ENCODE data around the gene SH3TC1. TPM values are rescaled to one million over a fixed set of nuclear protein-coding genes. Genes with fewer than 3 reads are reported as not detected.

SH3TC1 gene
- total RNA-seq, 1 donor from 2014 or later, result 227 TPM

- no peak for DNase-seq (ENCODE audit: extremely low read depth, low read depth, low spot score)
Measured at GRCh38 chr4:8180310-8181093, 18.6 kb upstream of the SH3TC1 start.

- DNase-seq (ENCODE audit: extremely low read depth, low read depth, low spot score), result no peak
Measured at GRCh38 chr4:8181119-8181518, 18.0 kb upstream of the SH3TC1 start.

DNA sequence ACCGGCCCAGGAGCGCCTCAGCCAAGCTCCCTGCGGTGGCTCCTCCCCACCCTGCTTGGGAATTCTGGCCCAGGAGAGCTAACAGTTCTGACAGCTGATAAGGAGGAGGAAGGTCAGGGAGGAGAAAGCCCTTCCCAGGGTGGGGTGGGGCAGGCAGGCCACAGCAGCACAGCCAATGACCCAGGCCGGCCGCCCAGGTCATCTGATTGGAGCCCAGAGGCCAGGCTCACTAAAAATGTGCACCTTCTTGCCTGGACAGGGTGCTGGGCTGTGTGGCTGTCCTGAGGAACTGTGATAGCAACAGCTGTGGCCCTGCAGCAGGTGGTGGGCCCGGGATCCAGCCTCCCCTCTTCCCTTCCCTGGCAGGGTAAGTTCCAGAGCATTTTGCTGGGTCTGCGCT, 17.2 kb upstream of the SH3TC1 start:
- no peak for DNase-seq (ENCODE audit: extremely low read depth, low read depth, low spot score)

DNA sequence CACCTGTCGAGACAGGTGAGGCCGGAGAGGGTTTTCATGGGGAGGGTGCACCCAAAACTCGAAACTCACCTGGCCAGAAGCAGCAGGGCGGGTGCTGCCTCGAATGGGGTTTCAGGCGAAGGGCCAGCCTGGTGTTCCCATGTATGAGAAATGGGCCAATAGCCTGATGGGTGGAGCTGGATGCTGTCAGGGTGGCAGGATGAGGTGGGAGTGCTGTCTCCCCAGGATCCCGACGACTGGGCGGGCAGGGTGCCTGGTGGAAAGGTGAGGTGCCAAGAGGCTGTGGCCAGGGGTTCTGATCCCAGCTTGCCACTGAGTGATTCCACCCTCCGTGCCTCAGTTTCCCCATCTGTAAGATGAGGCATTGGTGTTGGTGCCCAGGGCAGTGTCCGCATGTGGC, 16.8 kb upstream of the SH3TC1 start:
- no peak for DNase-seq (ENCODE audit: extremely low read depth, low read depth, low spot score)

DNA sequence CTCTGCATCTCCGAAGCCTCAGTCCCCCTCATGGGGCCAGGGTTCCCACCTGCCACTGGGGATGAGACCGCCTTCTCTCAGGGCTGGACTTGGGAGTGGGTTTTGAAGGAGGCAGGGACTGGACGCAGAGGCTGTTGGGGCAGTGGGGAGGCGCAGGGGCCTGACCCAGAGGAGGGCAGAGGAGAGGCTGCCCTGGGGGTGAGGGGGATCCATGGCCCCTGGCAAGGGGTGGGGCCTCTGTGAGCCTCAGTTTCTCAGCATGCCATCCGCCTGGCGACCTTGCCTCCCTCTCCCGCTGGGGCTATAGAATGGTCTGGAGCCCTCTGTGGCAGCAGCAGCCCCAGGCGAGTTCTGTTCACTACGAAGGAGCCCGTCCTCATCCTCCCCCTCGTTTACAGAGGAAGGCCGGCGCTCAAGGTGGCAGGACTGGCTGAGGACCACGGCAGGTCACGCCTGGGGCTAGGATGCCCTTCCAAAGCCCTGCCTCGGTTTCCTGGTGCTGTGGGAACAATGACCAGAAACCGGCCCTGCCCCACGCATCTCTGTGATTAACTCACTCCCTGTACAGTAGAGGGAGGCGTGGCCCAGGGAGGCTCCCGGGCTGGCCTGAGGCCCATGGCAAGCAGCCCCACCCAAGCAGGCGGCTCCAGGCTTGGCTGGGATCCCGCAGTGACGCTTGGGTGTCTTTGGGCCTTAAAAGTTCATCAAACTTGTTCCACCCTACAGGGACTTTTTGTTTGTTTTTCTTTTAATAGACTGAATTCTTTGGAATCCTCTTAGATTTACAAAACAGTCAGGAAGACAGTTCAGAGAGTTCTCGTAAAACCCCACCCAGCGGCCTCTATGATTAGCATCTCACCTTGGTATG, 16.0 kb upstream of the SH3TC1 start:
- DNase-seq (ENCODE audit: extremely low read depth, low read depth, low spot score), result no peak

- no peak for DNase-seq (ENCODE audit: extremely low read depth, low read depth, low spot score)
Measured at GRCh38 chr4:8184061-8184460, 15.0 kb upstream of the SH3TC1 start.

- DNase-seq (ENCODE audit: extremely low read depth, low read depth, low spot score), result no peak
Measured at GRCh38 chr4:8185295-8185694, 13.8 kb upstream of the SH3TC1 start.

DNA sequence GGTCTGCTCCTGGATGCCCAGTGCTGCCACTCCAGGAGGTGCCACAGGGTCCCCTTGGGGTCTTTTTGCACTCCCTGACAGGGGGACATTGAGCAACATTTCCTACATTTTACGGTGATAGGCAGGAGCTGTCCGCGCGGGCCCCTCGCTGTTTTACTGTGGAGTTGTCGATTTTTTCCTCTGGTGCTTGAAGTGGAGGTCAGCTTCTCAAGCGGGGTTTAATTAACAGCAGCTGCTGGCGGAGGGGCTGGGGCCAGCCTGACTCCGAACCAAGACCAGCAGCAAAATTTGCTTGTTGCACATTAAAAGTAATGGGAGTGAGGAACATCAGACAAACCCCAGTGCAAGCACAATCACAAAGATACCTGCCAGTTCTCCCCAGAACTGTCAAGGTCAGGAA, 13.2 kb upstream of the SH3TC1 start:
- no peak for DNase-seq (ENCODE audit: extremely low read depth, low read depth, low spot score)

DNA sequence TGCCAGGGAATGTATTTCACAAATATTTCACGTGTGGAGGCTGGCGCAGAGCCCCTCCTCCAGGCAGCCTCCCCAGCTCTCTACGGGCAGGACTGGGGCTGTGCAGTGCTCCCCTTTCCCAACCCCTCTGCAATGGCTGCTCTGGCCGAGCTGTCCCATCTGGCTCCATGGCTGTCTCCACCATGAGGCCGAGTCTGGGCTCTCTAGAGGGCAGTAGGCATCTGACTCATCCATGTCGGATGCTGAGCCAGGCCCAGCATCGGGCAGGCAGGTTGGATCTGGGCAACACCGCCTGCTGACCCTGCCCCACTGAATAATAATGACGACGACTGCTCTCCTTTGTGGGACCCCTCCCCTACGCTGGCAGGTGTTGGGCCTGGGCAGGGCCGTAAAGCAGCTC, 11.0 kb upstream of the SH3TC1 start:
- no peak for DNase-seq (ENCODE audit: extremely low read depth, low read depth, low spot score)

DNA sequence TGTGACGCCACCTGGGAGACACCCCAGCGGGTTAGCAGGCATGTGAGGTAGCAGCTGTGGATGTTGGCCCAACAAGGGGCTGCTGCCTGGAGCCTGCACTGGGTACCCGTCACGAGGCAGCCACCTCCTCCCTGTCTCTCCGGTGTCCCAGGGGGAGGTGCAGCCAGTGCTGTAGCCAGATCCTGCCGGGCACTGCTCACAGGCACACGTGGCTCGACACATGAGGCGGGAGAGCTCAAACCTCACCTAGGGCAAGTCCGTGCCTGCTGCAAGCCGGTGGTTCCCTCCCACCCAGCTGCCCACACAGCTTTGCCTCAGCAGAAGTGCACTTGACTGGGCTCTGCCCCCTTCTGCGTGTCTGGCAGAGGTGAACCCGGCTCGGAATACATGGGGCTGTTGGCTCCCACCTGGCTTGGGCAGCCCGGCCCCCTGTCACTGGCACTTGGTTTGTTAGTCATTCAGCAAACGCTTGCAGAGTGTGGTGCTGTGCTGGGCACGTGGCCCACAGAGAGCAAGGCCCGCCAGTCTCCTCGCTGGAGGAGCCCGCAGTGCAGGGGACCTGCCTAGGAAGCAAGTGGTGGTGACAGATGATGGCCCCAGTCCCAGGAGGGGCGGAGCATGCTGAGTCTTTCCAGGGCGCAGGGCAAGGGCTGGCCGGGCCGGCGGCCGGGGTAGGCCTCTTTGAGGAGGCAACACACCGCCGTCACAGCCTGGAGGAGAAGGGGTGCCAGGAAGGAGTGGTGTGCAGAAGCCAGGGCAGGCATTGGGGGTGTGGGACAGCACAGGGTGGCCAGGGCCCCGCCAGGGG, 10.1 kb upstream of the SH3TC1 start:
- no peak for DNase-seq (ENCODE audit: extremely low read depth, low read depth, low spot score)

DNA sequence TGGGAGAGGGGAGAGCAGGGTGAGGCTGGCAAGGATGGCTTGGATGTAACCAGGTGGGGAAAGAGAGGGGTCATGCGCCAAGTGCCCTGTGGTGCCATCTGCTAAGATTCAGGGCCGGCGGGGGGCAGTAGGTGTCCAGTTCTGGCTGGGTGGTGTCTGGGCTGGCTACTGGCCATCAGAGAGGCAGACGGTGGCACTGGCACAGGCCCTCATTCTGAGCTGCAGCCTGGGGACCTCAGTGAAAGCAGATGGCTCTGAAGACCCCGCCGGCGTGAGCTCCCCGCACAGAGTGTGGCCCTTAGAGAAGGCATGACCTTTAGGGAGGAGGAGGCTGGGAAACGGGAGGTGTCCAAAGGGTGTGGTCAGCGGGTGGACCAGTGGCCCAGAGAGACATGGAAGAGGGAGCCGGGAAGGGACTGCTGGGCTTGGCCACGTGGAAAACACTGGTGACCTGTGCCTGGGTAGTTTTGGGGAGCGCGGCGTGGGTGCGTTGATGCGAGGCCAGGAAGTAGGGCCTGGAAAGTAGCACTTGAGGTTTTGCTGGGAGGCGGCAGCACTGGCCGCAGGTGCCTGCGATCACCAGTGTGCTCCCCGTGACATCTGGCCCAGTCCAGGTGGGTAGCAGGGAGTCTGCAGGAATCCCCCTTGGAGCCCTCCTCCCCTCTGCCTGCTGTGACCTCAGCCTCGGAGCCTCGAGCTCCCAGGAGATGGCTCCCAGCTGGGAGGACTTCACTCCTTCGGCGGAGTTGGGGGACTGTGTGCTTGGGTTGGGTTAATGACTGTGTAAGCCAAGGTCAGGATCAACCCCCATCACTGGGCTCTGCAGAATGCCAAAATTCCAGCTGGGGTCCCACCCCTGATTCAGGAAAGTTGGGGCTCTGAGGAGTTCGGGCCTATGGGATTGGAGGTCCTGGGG, 9.3 kb upstream of the SH3TC1 start:
- DNase-seq (ENCODE audit: extremely low read depth, low read depth, low spot score), result no peak

DNA sequence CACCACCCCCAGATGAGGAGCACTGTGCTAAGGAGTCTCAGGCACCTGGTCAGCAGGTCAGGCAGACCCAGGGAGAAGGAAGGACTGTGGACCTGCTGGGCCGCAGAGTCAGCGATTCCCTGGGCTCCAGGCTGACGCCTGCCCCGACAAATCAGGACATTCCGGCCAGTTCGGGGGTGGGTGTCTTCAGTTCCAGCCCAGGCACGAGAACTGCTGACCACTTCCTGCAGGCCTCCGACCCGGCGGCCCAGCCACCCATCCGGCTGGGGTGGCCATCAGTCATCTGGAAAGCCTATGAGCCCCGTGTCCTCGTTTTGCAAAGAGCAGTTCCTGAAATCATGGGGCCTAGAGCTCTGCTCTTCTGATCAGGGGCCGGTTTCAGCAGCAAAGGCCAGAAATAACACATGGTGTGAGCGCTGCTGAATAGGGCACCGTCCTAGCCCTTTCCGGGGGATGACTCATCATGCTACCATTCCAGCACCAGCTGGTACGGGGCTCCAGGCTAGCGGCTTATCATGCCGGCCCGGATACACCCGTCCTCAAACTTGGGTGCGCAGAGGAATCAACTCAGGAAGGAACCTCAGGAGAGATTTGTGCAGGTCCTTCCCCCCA, 7.8 kb upstream of the SH3TC1 start:
- DNase-seq (ENCODE audit: extremely low read depth, low read depth, low spot score), result peak; percentile 94

- DNase-seq (ENCODE audit: extremely low read depth, low read depth, low spot score), result no peak
Measured at GRCh38 chr4:8192748-8193738, 6.0 kb upstream of the SH3TC1 start.

- no peak for DNase-seq (ENCODE audit: extremely low read depth, low read depth, low spot score)
Measured at GRCh38 chr4:8194306-8195242, 4.5 kb upstream of the SH3TC1 start.

GRCh38 chr4:8195431-8195830, 3.7 kb upstream of the SH3TC1 start:
- DNase-seq (ENCODE audit: extremely low read depth, low read depth, low spot score), result no peak

- DNase-seq (ENCODE audit: extremely low read depth, low read depth, low spot score), result no peak
Measured at GRCh38 chr4:8195841-8196458, 3.1 kb upstream of the SH3TC1 start.

DNA sequence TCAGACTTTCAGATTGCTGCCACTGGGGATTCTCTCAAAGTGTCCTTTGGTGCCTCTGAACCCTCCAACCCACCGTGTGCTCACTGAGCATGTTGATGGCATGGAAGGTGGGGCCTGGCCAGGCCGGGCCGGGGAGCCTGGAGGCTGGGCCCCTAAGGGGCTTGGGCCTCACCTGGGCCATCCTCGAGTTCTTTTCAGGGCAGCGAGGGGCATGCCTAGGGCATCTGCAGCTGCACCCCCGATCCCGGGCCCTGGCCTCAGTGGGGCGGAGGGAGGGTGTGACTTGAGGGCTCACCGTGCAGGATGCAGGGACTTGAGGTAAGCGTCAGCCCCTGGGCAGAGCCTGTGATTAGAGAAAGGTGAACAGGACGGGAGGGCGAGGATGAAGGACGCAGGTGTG, 1.6 kb upstream of the SH3TC1 start:
- no peak for DNase-seq (ENCODE audit: extremely low read depth, low read depth, low spot score)

Data from glomerular endothelial cell (primary cell).